ENCODE measurements around the gene WFDC12. TPM values are rescaled to one million over a fixed set of nuclear protein-coding genes. Genes with fewer than 3 reads are reported as not detected.
"Not testable (repeated sequence)": the region's sequence is repeated elsewhere in the genome, so short reads cannot be mapped to it uniquely, and the experiment has no call there.

Gene WFDC12
- total RNA-seq, 6 experiments from 2014 or later, result not detected

DNA sequence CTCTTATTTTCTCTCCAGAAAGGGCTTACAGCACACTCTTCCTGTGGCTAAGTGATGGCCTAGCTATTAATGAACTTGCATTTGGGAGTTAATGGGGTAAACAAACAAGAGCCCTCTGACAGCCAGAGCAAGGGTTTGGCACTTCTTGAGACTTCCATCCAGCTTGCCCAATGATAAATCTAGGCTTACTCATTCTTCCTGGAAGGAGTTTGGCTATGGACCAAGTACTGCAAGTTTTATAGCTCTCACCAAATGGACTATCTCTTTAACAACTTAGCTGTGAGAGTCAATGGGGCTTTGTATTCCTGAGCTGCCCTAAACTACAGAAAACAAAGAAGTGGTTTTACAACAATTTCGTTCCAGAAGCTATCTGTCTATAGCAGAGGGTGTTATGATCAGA lies 33.7 kb upstream of the WFDC12 start:
- no peaks in the 10 kb centered on the region for H3K36me3 ChIP-seq
- intact Hi-C loops (cut with DNase I), result no loop called here
- H3K4me1 ChIP-seq, result no peaks in the 10 kb centered on the region
- no peaks in the 10 kb centered on the region for H3K9me3 ChIP-seq
- 33% methylated on average over 1 of the region's 1 CpG for whole genome bisulfite sequencing (ENCODE audit: insufficient coverage, low coverage, low lambda C conversion rate, missing lambda C conversion rate)
- no peak overlapping the region for H3K27ac ChIP-seq
- DNase-seq (no peak), ATAC-seq (no peak)
- no peaks in the 10 kb centered on the region for H3K27me3 ChIP-seq
- no peak for TF ChIP-seq POLR2A (IDR thresholded peaks at IDR 0.05)
- TF ChIP-seq CTCF (IDR thresholded peaks at IDR 0.05), result no peak
- no peak overlapping the region for H3K4me3 ChIP-seq

- no peaks in the 10 kb centered on the region for H3K36me3 ChIP-seq
- WGBS (ENCODE audit: insufficient coverage, low coverage, low lambda C conversion rate, missing lambda C conversion rate), result 25% methylated on average over 2 of the region's 2 CpGs
- DNase-seq (no peak), ATAC-seq (no peak)
- no peak overlapping the region for H3K4me3 ChIP-seq
- intact Hi-C loops (cut with DNase I), result no loop called here
- H3K27ac ChIP-seq, result no peak overlapping the region
- no peaks in the 10 kb centered on the region for H3K9me3 ChIP-seq
- TF ChIP-seq CTCF (IDR thresholded peaks at IDR 0.05) (no peak), POLR2A (IDR thresholded peaks at IDR 0.05) (no peak)
- H3K27me3 ChIP-seq, result no peaks in the 10 kb centered on the region
- H3K4me1 ChIP-seq, result no peaks in the 10 kb centered on the region
Measured at GRCh38 chr20:45156713-45157112, 32.4 kb upstream of the WFDC12 start.

- WGBS (ENCODE audit: insufficient coverage, low coverage, low lambda C conversion rate, missing lambda C conversion rate), result 90% methylated on average over 1 of the region's 1 CpG
- H3K36me3 ChIP-seq; intact Hi-C loops (cut with DNase I); H3K4me3 ChIP-seq; H3K9me3 ChIP-seq; DNase-seq; H3K4me1 ChIP-seq; ATAC-seq; H3K27ac ChIP-seq; H3K27me3 ChIP-seq: not testable (repeated sequence)
Measured at GRCh38 chr20:45154794-45155193, 30.5 kb upstream of the WFDC12 start.

- Histone ChIP-seq H3K9me3 (no peaks in the 10 kb centered on the region), H3K27me3 (no peaks in the 10 kb centered on the region), H3K4me3 (no peak overlapping the region), H3K36me3 (no peaks in the 10 kb centered on the region), H3K27ac (no peak overlapping the region), H3K4me1 (no peaks in the 10 kb centered on the region)
- TF ChIP-seq CTCF (IDR thresholded peaks at IDR 0.05) (no peak), POLR2A (IDR thresholded peaks at IDR 0.05) (no peak)
- WGBS (ENCODE audit: insufficient coverage, low coverage, low lambda C conversion rate, missing lambda C conversion rate), result 41% methylated on average over 3 of the region's 3 CpGs
- DNase-seq, result no peak
- intact Hi-C loops (cut with DNase I), result no loop called here
- no peak for ATAC-seq
Measured at GRCh38 chr20:45154183-45154582, 29.9 kb upstream of the WFDC12 start.

DNA sequence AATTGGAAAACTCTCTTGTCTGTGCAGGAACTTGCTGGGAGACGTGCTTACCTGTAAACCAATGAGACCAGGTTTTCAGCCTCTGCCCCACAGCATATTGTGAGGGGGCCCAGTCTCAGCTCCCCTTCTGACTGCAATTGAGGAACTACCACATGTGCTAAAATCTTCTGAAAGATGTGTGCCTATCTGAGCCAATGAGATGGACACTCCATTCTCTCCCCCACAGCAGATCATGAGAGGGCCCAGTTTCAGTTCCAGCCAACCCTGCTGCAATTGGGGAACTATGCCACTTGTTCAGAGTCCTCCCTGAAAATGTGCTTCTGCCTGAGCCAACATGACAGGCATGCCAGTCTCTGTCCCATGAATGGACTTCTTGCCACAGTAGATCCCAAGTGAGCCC lies 29.5 kb upstream of the WFDC12 start:
- Histone ChIP-seq H3K9me3 (no peaks in the 10 kb centered on the region), H3K27me3 (no peaks in the 10 kb centered on the region), H3K36me3 (no peaks in the 10 kb centered on the region), H3K27ac (no peak overlapping the region), H3K4me1 (no peaks in the 10 kb centered on the region), H3K4me3 (no peak overlapping the region)
- TF ChIP-seq POLR2A (IDR thresholded peaks at IDR 0.05), result no peak
- TF ChIP-seq CTCF (IDR thresholded peaks at IDR 0.05), result no peak
- 75% methylated on average over 1 of the region's 1 CpG for WGBS (ENCODE audit: insufficient coverage, low coverage, low lambda C conversion rate, missing lambda C conversion rate)
- ATAC-seq (peak; percentile 27 to 58 (median 50)), DNase-seq (no peak)
- intact Hi-C loops (cut with DNase I), result no loop called here
